Measurements from ENCODE around the gene SDF2L1.

The SDF2L1 gene

GRCh38 chr22:21622011-21622918, 19.8 kb upstream of the SDF2L1 start:
- no peak for DNase-seq (ENCODE audit: low spot score)
- TF ChIP-seq CTCF (IDR thresholded peaks at IDR 0.05; ENCODE audit: borderline replicate concordance, control extremely low read depth, extremely low read depth, insufficient read depth, missing control alignments): no peak
- in situ Hi-C loops (cut with MboI; ENCODE audit: low sequenced_read_pairs, unreplicated experiment): no loop called here

- TF ChIP-seq CTCF (IDR thresholded peaks at IDR 0.05; ENCODE audit: borderline replicate concordance, control extremely low read depth, extremely low read depth, insufficient read depth, missing control alignments): no peak
- in situ Hi-C loops (cut with MboI; ENCODE audit: low sequenced_read_pairs, unreplicated experiment): no loop called here
- DNase-seq (ENCODE audit: low spot score): no peak
Observed at GRCh38 chr22:21622919-21623647, 19.0 kb upstream of the SDF2L1 start.

GRCh38 chr22:21623648-21623970, 18.5 kb upstream of the SDF2L1 start:
- no peak for TF ChIP-seq CTCF (IDR thresholded peaks at IDR 0.05; ENCODE audit: borderline replicate concordance, control extremely low read depth, extremely low read depth, insufficient read depth, missing control alignments)

GRCh38 chr22:21624120-21624879, 17.8 kb upstream of the SDF2L1 start:
- no peak for TF ChIP-seq CTCF (IDR thresholded peaks at IDR 0.05; ENCODE audit: borderline replicate concordance, control extremely low read depth, extremely low read depth, insufficient read depth, missing control alignments)
- DNase-seq (ENCODE audit: low spot score): no peak
- in situ Hi-C loops (cut with MboI; ENCODE audit: low sequenced_read_pairs, unreplicated experiment): no loop called here

More at GRCh38 chr22:21623648-21623970, 18.5 kb upstream of the SDF2L1 start:
- in situ Hi-C loops (cut with MboI; ENCODE audit: low sequenced_read_pairs, unreplicated experiment): no loop called here
- DNase-seq (ENCODE audit: low spot score): no peak

GRCh38 chr22:21624880-21625791, 17.0 kb upstream of the SDF2L1 start:
- no peak for TF ChIP-seq CTCF (IDR thresholded peaks at IDR 0.05; ENCODE audit: borderline replicate concordance, control extremely low read depth, extremely low read depth, insufficient read depth, missing control alignments)
- DNase-seq (ENCODE audit: low spot score): no peak
- in situ Hi-C loops (cut with MboI; ENCODE audit: low sequenced_read_pairs, unreplicated experiment): loop anchor here (5.0 kb wide), 1 partner anchor 43 kb away; no protein-coding TSS in a partner anchor
